Measurements from ENCODE around the gene NOXA1.
A peak's percentile ranks its signal among the peaks of the same experiment; 100 is the strongest.

The NOXA1 gene

DNA sequence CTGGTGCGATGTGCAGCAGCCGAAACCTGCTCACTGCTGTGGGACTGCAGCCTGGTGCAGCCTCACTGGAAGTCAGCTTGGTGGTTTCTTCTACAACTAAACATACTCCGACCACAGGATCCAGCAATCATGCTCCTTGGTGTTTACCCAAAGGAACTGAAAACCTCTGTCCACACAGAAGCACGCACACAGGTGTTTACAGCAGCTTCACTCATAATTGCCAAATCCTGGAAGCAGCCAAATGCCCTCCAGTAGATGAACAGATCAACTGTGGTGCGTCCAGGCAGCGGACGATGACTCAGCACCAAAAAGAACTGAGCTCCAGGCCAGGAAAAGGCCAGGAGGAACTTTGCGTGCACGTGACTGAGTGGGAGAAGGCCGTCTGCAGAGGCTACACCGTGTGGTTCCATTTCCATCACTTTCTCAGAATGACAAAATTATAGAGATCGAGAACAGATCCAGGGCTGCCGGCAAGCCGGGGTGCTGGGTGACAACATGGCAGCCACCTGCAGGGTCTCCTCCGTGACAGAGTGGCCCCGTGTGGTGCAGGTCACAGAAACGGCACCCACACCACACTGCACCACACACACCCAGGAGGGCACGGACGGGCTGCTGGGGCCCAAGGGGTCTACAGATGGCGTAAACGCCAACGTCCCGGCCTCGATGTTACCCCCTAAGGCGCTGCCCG, 59.0 kb downstream of the NOXA1 start:
- TF ChIP-seq, protein P1, sequence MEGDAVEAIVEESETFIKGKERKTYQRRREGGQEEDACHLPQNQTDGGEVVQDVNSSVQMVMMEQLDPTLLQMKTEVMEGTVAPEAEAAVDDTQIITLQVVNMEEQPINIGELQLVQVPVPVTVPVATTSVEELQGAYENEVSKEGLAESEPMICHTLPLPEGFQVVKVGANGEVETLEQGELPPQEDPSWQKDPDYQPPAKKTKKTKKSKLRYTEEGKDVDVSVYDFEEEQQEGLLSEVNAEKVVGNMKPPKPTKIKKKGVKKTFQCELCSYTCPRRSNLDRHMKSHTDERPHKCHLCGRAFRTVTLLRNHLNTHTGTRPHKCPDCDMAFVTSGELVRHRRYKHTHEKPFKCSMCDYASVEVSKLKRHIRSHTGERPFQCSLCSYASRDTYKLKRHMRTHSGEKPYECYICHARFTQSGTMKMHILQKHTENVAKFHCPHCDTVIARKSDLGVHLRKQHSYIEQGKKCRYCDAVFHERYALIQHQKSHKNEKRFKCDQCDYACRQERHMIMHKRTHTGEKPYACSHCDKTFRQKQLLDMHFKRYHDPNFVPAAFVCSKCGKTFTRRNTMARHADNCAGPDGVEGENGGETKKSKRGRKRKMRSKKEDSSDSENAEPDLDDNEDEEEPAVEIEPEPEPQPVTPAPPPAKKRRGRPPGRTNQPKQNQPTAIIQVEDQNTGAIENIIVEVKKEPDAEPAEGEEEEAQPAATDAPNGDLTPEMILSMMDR (IDR thresholded peaks at IDR 0.05; ENCODE audit: low read depth, low read length), result no peak
- H3K4me3 ChIP-seq (ENCODE audit: low read depth, low read length), result no peak overlapping the region
- peak; percentile 61 for DNase-seq (ENCODE audit: low read depth, low spot score)
- in situ Hi-C loops (cut with HindIII; ENCODE audit: low sequenced_read_pairs), result no loop called here

All from astrocyte of the spinal cord (primary cell).